Panc1 (cell line): ENCODE data around the gene KMO. TPM values are rescaled to one million over a fixed set of nuclear protein-coding genes. Genes with fewer than 3 reads are reported as not detected.

Source experiments
- ATAC-seq: fragments of 200-7000 bp; cut with Tn5 transposase; 2 replicates; pipeline ENCODE4 v1.9.1; 2020; ENCODE audit warnings: mild to moderate bottlenecking, moderate library complexity
- BruUV-seq: library from RNA; stranded (reverse); fragments of 400-500 nt; replicated peaks from 2 replicates; lab custom pipeline; 2021; lab: Mats Ljungman, UMichigan
- CTCF ChIA-PET: fragments of 300-600 bp; sonication (Branson Sonifier 250); formaldehyde crosslinking; loops from one replicate; lab custom pipeline; 2022; ENCODE audit warnings: antibody characterized with exemption; lab: Charles Lee
- POLR2A ChIA-PET: fragments of 300-600 bp; sonication (Branson Sonifier 250); formaldehyde crosslinking; loops from one replicate; lab custom pipeline; 2022; ENCODE audit warnings: antibody characterized with exemption; lab: Charles Lee
- DNase-seq: peaks from one replicate; pipeline ENCODE4 v3.0.0-alpha.2; 2010; ENCODE audit warnings: low read depth, low spot score
- H3K27ac ChIP-seq: 2 replicates; pipeline ENCODE4 v1.5.1; 2011; ENCODE audit warnings: mild to moderate bottlenecking, low read length, inconsistent platforms
- H3K27me3 ChIP-seq: fragments of 200-500 bp; sonication (Bioruptor generic); 2 replicates; pipeline ENCODE4 v1.6.0; 2014; ENCODE audit warnings: low read length, inconsistent platforms; ENCODE audit not compliant: control insufficient read depth, insufficient read depth
- H3K36me3 ChIP-seq: fragments of 200-500 bp; sonication (Bioruptor generic); 2 replicates; pipeline ENCODE4 v1.5.1; 2014; ENCODE audit warnings: inconsistent platforms, mild to moderate bottlenecking, low read length, moderate library complexity; ENCODE audit not compliant: control insufficient read depth, insufficient read depth
- H3K4me1 ChIP-seq: 2 replicates; pipeline ENCODE4 v1.5.1; 2011; ENCODE audit warnings: inconsistent platforms, mild to moderate bottlenecking, low read length, moderate library complexity; ENCODE audit not compliant: control insufficient read depth, insufficient read depth
- H3K4me3 ChIP-seq, 2 experiments: 2 replicates each; pipeline ENCODE4 v1.5.1; 2011 to 2012; ENCODE audit warnings: low read depth in 2 of 2, low read length in 2 of 2, mild to moderate bottlenecking in 2 of 2, inconsistent platforms in 1 of 2, moderate library complexity in 1 of 2
- H3K9me3 ChIP-seq: fragments of 200-500 bp; sonication (Bioruptor generic); 2 replicates; pipeline ENCODE4 v1.5.1; 2014; ENCODE audit warnings: low read depth, mild to moderate bottlenecking, inconsistent platforms, low read length, moderate library complexity; ENCODE audit not compliant: control insufficient read depth, insufficient read depth
- POLR2AphosphoS5 ChIP-seq: IDR thresholded peaks from 2 replicates; pipeline ENCODE4 v1.6.1; 2012; ENCODE audit warnings: mild to moderate bottlenecking, low read depth, low read length, moderate library complexity
- SIN3A ChIP-seq: IDR thresholded peaks from 2 replicates; pipeline ENCODE4 v1.6.1; 2012; ENCODE audit warnings: low read depth, mild to moderate bottlenecking, low read length, moderate library complexity, borderline replicate concordance; ENCODE audit not compliant: insufficient read depth
- TCF7L2 ChIP-seq: IDR thresholded peaks from 2 replicates; pipeline ENCODE4 v1.6.1; 2011; ENCODE audit warnings: mild to moderate bottlenecking, low read depth, low read length, inconsistent platforms
- in situ Hi-C: cut with HindIII; loops from 2 replicates; pipeline ENCODE4 v1.10.0; 2016; ENCODE audit warnings: low sequenced_read_pairs, low pct_unique_long_range_greater_than_20kb
- intact Hi-C: fragments of 100-400 bp; cut with micrococcal nuclease; formaldehyde crosslinking; loops from one replicate; pipeline ENCODE4 v1.10.0; 2022; ENCODE audit not compliant: unreplicated experiment
- total RNA-seq: library from RNA; stranded (reverse); gene quantifications from one replicate; pipeline ENCODE4 v1.2.1, GENCODE V29; 2021; ENCODE audit not compliant: unreplicated experiment
- TF ChIP-seq, protein P1 (sequence below), 2 experiments: IDR thresholded peaks; 2 replicates each; pipeline ENCODE4 v1.6.1; 2011 to 2012; ENCODE audit warnings: low read depth in 2 of 2, control low read depth in 1 of 2, low read length in 1 of 2, mild to moderate bottlenecking in 1 of 2, moderate library complexity in 1 of 2; ENCODE audit not compliant: insufficient read depth in 1 of 2
- TF ChIP-seq, protein P2 (sequence below): fragments of 450-650 bp; IDR thresholded peaks from 2 replicates; pipeline ENCODE4 v1.5.1; 2017; ENCODE audit warnings: mild to moderate bottlenecking

KMO gene
- total RNA-seq, 1 experiment from 2014 or later: 1.8 TPM

DNA sequence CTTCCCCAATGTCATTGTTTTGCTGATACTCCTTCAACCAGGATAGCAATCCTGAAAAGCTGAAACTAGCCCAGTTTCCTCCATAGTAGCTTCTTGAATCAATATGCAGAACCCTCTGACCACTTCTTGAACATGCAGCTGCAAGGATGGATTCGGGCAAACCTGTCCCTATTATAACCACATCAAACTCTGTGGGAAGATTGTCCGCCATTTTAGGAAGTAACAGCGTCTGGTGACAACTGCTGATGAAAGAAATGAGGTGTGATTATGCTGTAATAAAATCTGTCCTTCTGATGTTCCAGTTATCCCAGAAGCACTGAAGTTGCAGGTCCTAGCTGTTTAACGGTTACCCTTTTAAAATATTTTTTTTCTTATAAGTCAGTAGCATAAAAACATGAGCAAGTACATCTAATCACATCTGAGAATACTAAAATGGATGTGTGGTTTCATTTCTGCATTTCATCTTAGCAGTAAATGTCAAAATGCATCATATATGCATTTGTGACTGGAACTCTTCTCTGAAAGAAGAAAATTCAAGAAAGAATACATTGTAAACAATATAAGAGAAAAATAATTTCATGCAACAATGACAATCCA, 103.5 kb downstream of the KMO start:
- in situ Hi-C loops (no loop called here), intact Hi-C loops (no loop called here)
- no TSS peak for BruUV-seq
- no peak overlapping the region for H3K27ac ChIP-seq
- DNase-seq (no peak), ATAC-seq (no peak)
- TF ChIP-seq, protein P1, sequence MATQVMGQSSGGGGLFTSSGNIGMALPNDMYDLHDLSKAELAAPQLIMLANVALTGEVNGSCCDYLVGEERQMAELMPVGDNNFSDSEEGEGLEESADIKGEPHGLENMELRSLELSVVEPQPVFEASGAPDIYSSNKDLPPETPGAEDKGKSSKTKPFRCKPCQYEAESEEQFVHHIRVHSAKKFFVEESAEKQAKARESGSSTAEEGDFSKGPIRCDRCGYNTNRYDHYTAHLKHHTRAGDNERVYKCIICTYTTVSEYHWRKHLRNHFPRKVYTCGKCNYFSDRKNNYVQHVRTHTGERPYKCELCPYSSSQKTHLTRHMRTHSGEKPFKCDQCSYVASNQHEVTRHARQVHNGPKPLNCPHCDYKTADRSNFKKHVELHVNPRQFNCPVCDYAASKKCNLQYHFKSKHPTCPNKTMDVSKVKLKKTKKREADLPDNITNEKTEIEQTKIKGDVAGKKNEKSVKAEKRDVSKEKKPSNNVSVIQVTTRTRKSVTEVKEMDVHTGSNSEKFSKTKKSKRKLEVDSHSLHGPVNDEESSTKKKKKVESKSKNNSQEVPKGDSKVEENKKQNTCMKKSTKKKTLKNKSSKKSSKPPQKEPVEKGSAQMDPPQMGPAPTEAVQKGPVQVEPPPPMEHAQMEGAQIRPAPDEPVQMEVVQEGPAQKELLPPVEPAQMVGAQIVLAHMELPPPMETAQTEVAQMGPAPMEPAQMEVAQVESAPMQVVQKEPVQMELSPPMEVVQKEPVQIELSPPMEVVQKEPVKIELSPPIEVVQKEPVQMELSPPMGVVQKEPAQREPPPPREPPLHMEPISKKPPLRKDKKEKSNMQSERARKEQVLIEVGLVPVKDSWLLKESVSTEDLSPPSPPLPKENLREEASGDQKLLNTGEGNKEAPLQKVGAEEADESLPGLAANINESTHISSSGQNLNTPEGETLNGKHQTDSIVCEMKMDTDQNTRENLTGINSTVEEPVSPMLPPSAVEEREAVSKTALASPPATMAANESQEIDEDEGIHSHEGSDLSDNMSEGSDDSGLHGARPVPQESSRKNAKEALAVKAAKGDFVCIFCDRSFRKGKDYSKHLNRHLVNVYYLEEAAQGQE (IDR thresholded peaks at IDR 0.05; ENCODE audit: insufficient read depth in 1 of 2, low read depth in 2 of 2, low read length in 1 of 2): no peak
- TF ChIP-seq SIN3A (no peak), POLR2AphosphoS5 (no peak), TCF7L2 (no peak)
- TF ChIP-seq, protein P2, sequence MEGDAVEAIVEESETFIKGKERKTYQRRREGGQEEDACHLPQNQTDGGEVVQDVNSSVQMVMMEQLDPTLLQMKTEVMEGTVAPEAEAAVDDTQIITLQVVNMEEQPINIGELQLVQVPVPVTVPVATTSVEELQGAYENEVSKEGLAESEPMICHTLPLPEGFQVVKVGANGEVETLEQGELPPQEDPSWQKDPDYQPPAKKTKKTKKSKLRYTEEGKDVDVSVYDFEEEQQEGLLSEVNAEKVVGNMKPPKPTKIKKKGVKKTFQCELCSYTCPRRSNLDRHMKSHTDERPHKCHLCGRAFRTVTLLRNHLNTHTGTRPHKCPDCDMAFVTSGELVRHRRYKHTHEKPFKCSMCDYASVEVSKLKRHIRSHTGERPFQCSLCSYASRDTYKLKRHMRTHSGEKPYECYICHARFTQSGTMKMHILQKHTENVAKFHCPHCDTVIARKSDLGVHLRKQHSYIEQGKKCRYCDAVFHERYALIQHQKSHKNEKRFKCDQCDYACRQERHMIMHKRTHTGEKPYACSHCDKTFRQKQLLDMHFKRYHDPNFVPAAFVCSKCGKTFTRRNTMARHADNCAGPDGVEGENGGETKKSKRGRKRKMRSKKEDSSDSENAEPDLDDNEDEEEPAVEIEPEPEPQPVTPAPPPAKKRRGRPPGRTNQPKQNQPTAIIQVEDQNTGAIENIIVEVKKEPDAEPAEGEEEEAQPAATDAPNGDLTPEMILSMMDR: no peak
- CTCF ChIA-PET: no interaction called here
- POLR2A ChIA-PET: no interaction called here
- peaks cover 5% of the 10 kb centered on the region for H3K36me3 ChIP-seq
- H3K4me1 ChIP-seq: peaks cover 7% of the 10 kb centered on the region; the same call in 1 of the 2 replicates
- no peaks in the 10 kb centered on the region for H3K9me3 ChIP-seq
- H3K4me3 ChIP-seq: no peak overlapping the region
- no peaks in the 10 kb centered on the region for H3K27me3 ChIP-seq

DNA sequence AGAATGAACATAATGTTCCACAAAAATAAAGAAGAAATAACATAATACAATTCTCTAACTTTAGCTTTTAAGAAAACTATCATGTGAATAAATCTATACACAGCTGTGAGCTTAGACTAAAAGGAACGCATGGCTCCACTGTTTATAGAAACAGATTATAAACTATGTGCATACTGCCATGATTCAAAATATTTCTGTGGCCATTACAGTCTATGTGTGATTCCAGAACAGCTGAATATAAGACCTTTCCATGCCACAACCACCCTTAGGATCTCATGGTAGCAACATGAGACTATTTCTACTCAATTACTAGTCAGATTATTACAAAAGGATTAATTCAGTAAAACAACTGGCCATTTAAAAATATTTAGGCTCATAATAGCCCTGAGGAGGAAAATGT, 104.1 kb downstream of the KMO start:
- no peak for ATAC-seq
- no peak for DNase-seq
- in situ Hi-C loops: no loop called here
- intact Hi-C loops: no loop called here
- BruUV-seq: no TSS peak
- TF ChIP-seq, protein P1 (IDR thresholded peaks at IDR 0.05; ENCODE audit: insufficient read depth in 1 of 2, low read depth in 2 of 2, low read length in 1 of 2): no peak
- TF ChIP-seq TCF7L2: no peak
- TF ChIP-seq SIN3A: no peak
- TF ChIP-seq POLR2AphosphoS5: no peak
- TF ChIP-seq, protein P2: no peak
- H3K9me3 ChIP-seq: no peaks in the 10 kb centered on the region; the same call in 1 of the 2 replicates
- CTCF ChIA-PET: no interaction called here
- POLR2A ChIA-PET: no interaction called here
- no peak overlapping the region for H3K4me3 ChIP-seq
- H3K36me3 ChIP-seq: peaks cover 5% of the 10 kb centered on the region
- no peak overlapping the region for H3K27ac ChIP-seq
- peaks cover 10% of the 10 kb centered on the region; the same call in 1 of the 2 replicates for H3K4me1 ChIP-seq
- H3K27me3 ChIP-seq: no peaks in the 10 kb centered on the region
